Subcutaneous adipose tissue (tissue), 4 donors: ENCODE measurements around the gene NDST4. TPM values are rescaled to one million over a fixed set of nuclear protein-coding genes. Genes with fewer than 3 reads are reported as not detected.

Experiments
- total RNA-seq, 4 donors: library from RNA; depleted of rRNA; stranded (reverse); fragments of >200 nt; gene quantifications; one replicate each; pipeline ENCODE4 v1.1.0, GENCODE V29; 2016
- TF ChIP-seq, protein P1 (sequence below): fragments of 450-650 bp; IDR thresholded peaks from one replicate; pipeline ENCODE4 v1.5.1; 2016; ENCODE audit warnings: low read depth, mild to moderate bottlenecking, control low read depth, antibody characterized with exemption, moderate library complexity

NDST4 gene
- total RNA-seq, 4 donors from 2014 or later: 0.66 TPM; not detected in 3

GRCh38 chr4:114857831-114858230 is 255.6 kb downstream of the NDST4 start:
- TF ChIP-seq, protein P1, sequence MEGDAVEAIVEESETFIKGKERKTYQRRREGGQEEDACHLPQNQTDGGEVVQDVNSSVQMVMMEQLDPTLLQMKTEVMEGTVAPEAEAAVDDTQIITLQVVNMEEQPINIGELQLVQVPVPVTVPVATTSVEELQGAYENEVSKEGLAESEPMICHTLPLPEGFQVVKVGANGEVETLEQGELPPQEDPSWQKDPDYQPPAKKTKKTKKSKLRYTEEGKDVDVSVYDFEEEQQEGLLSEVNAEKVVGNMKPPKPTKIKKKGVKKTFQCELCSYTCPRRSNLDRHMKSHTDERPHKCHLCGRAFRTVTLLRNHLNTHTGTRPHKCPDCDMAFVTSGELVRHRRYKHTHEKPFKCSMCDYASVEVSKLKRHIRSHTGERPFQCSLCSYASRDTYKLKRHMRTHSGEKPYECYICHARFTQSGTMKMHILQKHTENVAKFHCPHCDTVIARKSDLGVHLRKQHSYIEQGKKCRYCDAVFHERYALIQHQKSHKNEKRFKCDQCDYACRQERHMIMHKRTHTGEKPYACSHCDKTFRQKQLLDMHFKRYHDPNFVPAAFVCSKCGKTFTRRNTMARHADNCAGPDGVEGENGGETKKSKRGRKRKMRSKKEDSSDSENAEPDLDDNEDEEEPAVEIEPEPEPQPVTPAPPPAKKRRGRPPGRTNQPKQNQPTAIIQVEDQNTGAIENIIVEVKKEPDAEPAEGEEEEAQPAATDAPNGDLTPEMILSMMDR: no peak

DNA sequence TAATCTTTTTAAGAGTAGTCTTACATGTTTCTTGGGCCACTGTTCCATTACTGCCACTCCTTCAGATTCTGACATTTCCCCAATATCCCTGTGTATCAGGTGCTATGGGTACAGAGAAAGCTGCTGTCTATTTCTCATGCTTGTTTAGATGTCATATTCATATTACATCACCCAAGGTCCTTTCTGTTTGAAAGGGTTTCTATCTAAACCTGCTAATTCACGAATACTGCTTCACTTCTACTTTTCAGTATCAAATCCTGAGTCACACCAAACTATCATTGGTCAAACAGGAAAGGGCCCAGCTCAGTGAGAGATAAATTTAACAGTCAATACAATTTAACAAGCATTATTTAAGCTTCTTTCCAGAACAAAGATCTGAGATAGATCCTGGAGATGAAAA is 273.4 kb downstream of the NDST4 start:
- TF ChIP-seq, protein P1: no peak

DNA sequence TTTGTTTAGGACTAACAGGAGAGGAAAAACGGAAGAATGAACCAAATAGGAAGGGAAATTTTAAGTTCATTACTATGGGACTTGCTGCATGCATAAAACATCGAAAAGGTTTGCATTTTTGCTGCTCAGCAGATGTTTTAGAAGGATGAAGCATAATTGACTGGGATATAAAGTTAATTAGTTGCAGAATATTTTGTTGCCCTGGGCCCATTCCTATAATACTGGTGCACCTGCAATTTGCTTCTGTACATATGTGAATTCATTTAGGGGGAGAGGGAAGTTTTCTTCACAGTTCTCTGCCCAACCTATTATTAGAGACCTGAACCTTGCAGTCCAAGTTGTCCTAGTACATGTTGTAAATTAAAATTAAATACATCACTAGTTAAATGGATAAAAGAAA is 282.8 kb downstream of the NDST4 start:
- TF ChIP-seq, protein P1: no peak

DNA sequence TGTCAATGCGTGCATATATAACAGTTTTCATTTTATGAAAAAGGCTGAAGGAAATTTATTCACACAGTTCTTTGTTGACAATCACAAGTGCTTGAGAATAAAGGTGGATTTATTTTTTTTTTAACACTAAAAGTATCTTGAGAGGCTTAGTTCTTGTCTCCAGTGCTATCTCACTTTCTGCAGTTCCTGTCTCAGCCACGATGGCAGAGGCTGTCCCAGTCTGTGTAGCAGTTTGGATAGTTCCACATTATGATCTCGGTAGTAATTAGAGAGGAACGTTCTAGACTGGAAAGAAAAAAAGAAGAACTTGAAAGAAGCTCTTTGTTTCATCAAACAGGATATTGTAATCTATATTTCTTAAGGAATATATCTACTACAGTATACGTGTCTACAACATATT is 285.8 kb downstream of the NDST4 start:
- TF ChIP-seq, protein P1: no peak

DNA sequence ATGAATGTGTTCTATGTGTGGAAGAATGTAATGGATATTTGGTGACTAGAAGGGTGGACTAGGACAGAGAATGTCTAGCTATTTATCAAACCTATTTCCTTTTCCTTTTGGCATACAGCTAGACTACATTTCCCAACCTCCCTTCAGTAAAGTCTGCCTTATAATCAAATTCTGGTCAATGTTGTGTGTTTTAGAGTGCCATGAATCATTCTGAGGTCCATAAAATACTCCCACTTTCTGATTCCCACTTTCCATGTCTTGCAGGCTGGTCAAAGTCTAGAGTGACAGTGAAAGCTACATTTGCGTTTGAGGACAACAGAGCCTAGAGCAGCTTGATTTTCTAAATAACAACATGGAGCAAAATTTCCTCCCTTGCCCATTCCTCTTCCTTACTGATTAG is 297.7 kb downstream of the NDST4 start:
- TF ChIP-seq, protein P1: no peak

- TF ChIP-seq, protein P1: no peak
Observed at GRCh38 chr4:114813961-114814360, 299.5 kb downstream of the NDST4 start.

GRCh38 chr4:114811564-114812301 is 301.7 kb downstream of the NDST4 start:
- TF ChIP-seq, protein P1: no peak
